ENCODE data around the gene AHCYL2. TPM values are rescaled to one million over a fixed set of nuclear protein-coding genes. Genes with fewer than 3 reads are reported as not detected.

Gene AHCYL2
- total and polyA plus RNA-seq, 2 of the 8 experiments (the other 6 are each of a cell fraction or from before 2014, with no cell fraction given), result 20.7 to 25.4 TPM

DNA sequence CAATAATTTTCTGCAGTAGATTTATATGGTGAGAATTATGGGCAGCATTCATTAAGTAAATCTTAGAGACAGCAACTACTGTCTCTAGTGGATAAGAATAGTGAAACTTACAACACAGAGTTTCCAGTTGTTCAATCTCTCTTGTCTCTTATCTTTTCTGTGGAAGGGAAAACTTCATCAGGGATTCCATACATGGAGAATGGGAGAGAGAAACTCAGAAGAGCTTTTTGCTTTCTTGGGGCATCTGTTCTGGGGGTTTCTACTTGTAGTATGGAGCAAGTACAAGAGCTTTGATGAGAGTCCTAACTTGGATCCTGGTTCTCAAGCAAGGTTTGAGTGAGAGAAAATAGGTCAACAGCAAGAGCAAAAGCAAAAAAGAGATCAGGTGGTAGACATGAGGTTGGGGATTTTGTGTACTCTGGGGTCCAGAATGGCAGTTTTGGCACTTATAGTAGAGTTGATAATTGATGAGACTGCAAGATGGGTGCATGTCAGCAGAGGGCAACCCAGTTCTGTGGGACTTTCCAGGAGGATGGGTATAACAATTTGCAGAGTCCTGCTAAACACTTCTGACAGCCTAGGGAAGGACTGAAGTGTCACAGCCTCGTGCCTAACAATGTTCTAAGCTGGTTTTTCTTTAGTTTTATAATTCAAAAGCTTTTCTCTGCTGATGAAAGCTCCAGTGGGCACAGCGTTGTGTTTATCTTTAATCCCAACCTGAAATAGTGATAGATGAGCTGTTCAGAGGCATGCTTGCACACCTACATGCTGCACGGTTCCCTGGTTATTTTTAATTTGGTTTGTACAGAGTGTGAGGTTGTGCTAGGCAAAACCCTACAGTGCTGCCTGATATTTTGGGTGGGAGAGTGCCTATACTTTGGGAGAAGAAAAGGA, 177.4 kb downstream of the AHCYL2 start:
- H3K4me2 ChIP-seq (ENCODE audit: insufficient read depth in 1 of 2, low read depth in 2 of 2, low read length in 2 of 2), result no peak overlapping the region
- no peak overlapping the region for H4K5ac ChIP-seq (ENCODE audit: insufficient read length, low read depth, low read length)
- no peak overlapping the region for H3K14ac ChIP-seq (ENCODE audit: insufficient read length)
- WGBS, 2 experiments (ENCODE audit: extremely low coverage in 1 of 2, insufficient coverage in 1 of 2, insufficient read length in 1 of 2, insufficient replicate concordance in 2 of 2, low coverage in 1 of 2, low lambda C conversion rate in 2 of 2, missing lambda C conversion rate in 1 of 2), result 72% methylated on average over 3 of the region's 3 CpGs; no CpG with 5 or more reads in 1 of the 2 experiments
- no peak overlapping the region for H3K27ac ChIP-seq (ENCODE audit: low read depth, low read length)
- no peak overlapping the region for H2BK5ac ChIP-seq (ENCODE audit: low read depth, low read length)
- no peaks in the 10 kb centered on the region for H3K79me1 ChIP-seq (ENCODE audit: low read depth, low read length)
- H2BK12ac ChIP-seq (ENCODE audit: low read depth, low read length), result no peak overlapping the region
- H3K18ac ChIP-seq (ENCODE audit: extremely low read depth, low read length), result no peak overlapping the region
- no peaks in the 10 kb centered on the region for H4K20me1 ChIP-seq (replicated peaks in 1 of 2; ENCODE audit: control insufficient read depth in 1 of 2, insufficient read depth in 2 of 2, low read length in 2 of 2)
- H3K4me3 ChIP-seq (ENCODE audit: extremely low read depth in 1 of 4, insufficient read depth in 2 of 4, low read depth in 3 of 4, low read length in 4 of 4), result no peak overlapping the region
- no peak overlapping the region for H2AFZ ChIP-seq (ENCODE audit: low read length)
- ChIA-PET POLR2A (ENCODE audit: partially characterized antibody) (no interaction called here), CTCF (ENCODE audit: partially characterized antibody) (interaction anchor here (0.9 to 3.0 kb wide), 13 partner anchors 12 to 446 kb away, joined by 3 to 12 read pairs (median 5); partner anchors contain the start of gene STRIP2)
- no peak overlapping the region for H2BK120ac ChIP-seq (replicated peaks; ENCODE audit: low read depth, low read length)
- H3K79me2 ChIP-seq (ENCODE audit: control insufficient read depth in 1 of 2, insufficient read depth in 2 of 2, low read length in 2 of 2), result no peaks in the 10 kb centered on the region
- no peaks in the 10 kb centered on the region for H3K9me3 ChIP-seq (ENCODE audit: insufficient read depth in 2 of 2, low read depth in 1 of 2, low read length in 1 of 2)
- peaks cover 0 to 3% (median 1%) of the 10 kb centered on the region in 4 experiments; a peak in 1 of 7 replicates for H3K4me1 ChIP-seq (replicated peaks in 1 of 4; ENCODE audit: control insufficient read depth in 3 of 4, insufficient read depth in 4 of 4, low read length in 3 of 4)
- no peak overlapping the region for H3K9ac ChIP-seq (replicated peaks in 1 of 4; ENCODE audit: extremely low read depth in 1 of 4, low read depth in 3 of 4, low read length in 3 of 4)
- no peak overlapping the region for H2AK5ac ChIP-seq (ENCODE audit: low read depth, low read length)
- FAIRE-seq (no peak), DNase-seq (ENCODE audit: low read depth in 1 of 2, low spot score in 2 of 2) (no peak)
- no peaks in the 10 kb centered on the region for H3K23me2 ChIP-seq (ENCODE audit: low read depth, low read length)
- peak overlapping the region; percentile 3; the same call in 1 of the 2 replicates for H2BK20ac ChIP-seq (ENCODE audit: low read length)
- H3K56ac ChIP-seq (replicated peaks; ENCODE audit: insufficient read length, low read depth, low read length), result no peak overlapping the region
- H3K27me3 ChIP-seq (replicated peaks in 1 of 4; ENCODE audit: control insufficient read depth in 3 of 4, extremely low read depth in 1 of 4, insufficient read depth in 3 of 4, low read length in 3 of 4), result no peaks in the 10 kb centered on the region
- no peak overlapping the region for H3K4ac ChIP-seq (replicated peaks; ENCODE audit: insufficient read length, low read depth, low read length)
- no peak overlapping the region for H3K23ac ChIP-seq (ENCODE audit: insufficient read length)
- no peak overlapping the region for H4K8ac ChIP-seq (ENCODE audit: extremely low read depth, insufficient read depth, low read length)
- TF ChIP-seq CTCF (IDR thresholded peaks at IDR 0.05; ENCODE audit: control extremely low read depth in 1 of 3, insufficient read depth in 1 of 3, low read depth in 1 of 3, low read length in 3 of 3), result peak in 2 of 3 experiments; percentile 5 to 23; a peak in 2 of 4 replicates
- no peak for TF ChIP-seq BRCA1 (IDR thresholded peaks at IDR 0.05; ENCODE audit: low read depth, low read length)
- peak; percentile 43 to 52 for TF ChIP-seq RAD21 (IDR thresholded peaks at IDR 0.05 in 1 of 2, conservative IDR thresholded peaks at IDR 0.05 in 1 of 2; ENCODE audit: low read depth in 2 of 2, low read length in 2 of 2)
- H3K36me3 ChIP-seq (ENCODE audit: control insufficient read depth in 2 of 4, insufficient read depth in 4 of 4, low read length in 3 of 4), result peaks cover 0 to 10% (median 4%) of the 10 kb centered on the region in 4 experiments; a peak in 2 of 8 replicates
- H2BK15ac ChIP-seq (ENCODE audit: low read length), result no peak overlapping the region
- no peak overlapping the region for H4K91ac ChIP-seq (replicated peaks; ENCODE audit: insufficient read length, low read length)
